Activated CD8-positive, alpha-beta T cell treated with anti-CD3 and anti-CD28 coated beads for 36 hours (primary cell): ENCODE measurements around the gene HMGCS2. TPM values are rescaled to one million over a fixed set of nuclear protein-coding genes. Genes with fewer than 3 reads are reported as not detected.

Source experiments
- ATAC-seq: fragments of 200-7000 bp; cut with Tn5 transposase; one replicate; pipeline ENCODE4 v1.10.0; 2021; ENCODE audit warnings: mild to moderate bottlenecking, moderate library complexity
- CTCF ChIA-PET: fragments of 350-600 bp; sonication (Branson Sonifier 250); formaldehyde crosslinking; loops from one replicate; lab custom pipeline; 2021; ENCODE audit warnings: antibody characterized with exemption; lab: Charles Lee
- POLR2A ChIA-PET: fragments of 350-600 bp; sonication (Branson Sonifier 250); formaldehyde crosslinking; loops from one replicate; lab custom pipeline; 2021; ENCODE audit warnings: antibody characterized with exemption; lab: Charles Lee
- DNase-seq: peaks from one replicate; pipeline ENCODE4 v3.0.0-alpha.2; 2020
- H3K27ac Mint-ChIP-seq: one replicate; pipeline ENCODE4 v1.8.0; 2021; ENCODE audit warnings: mild to moderate bottlenecking, mixed read lengths
- H3K27me3 Mint-ChIP-seq: one replicate; pipeline ENCODE4 v1.8.0; 2021; ENCODE audit warnings: mixed read lengths
- H3K36me3 Mint-ChIP-seq: one replicate; pipeline ENCODE4 v1.8.0; 2021; ENCODE audit warnings: low read depth, mixed read lengths
- H3K4me1 Mint-ChIP-seq: one replicate; pipeline ENCODE4 v1.8.0; 2021; ENCODE audit warnings: low read depth, mixed read lengths
- H3K4me3 Mint-ChIP-seq: one replicate; pipeline ENCODE4 v1.8.0; 2021; ENCODE audit warnings: mild to moderate bottlenecking, moderate library complexity, mixed read lengths
- H3K9me3 Mint-ChIP-seq: one replicate; pipeline ENCODE4 v1.8.0; 2021; ENCODE audit warnings: mixed read lengths
- intact Hi-C: fragments of 100-400 bp; cut with micrococcal nuclease; formaldehyde crosslinking; loops from one replicate; pipeline ENCODE4 v1.10.0; 2022
- total RNA-seq, 2 experiments: library from RNA; stranded (reverse); gene quantifications; one replicate each; pipeline ENCODE4 v1.2.3, GENCODE V29; 2021
- TF ChIP-seq, protein P1 (sequence below): fragments of 200-600 bp; IDR thresholded peaks from one replicate; pipeline ENCODE4 v1.8.0; 2022; ENCODE audit warnings: antibody characterized with exemption, mild to moderate bottlenecking

Gene HMGCS2
- total RNA-seq, 2 experiments from 2014 or later: not detected

DNA sequence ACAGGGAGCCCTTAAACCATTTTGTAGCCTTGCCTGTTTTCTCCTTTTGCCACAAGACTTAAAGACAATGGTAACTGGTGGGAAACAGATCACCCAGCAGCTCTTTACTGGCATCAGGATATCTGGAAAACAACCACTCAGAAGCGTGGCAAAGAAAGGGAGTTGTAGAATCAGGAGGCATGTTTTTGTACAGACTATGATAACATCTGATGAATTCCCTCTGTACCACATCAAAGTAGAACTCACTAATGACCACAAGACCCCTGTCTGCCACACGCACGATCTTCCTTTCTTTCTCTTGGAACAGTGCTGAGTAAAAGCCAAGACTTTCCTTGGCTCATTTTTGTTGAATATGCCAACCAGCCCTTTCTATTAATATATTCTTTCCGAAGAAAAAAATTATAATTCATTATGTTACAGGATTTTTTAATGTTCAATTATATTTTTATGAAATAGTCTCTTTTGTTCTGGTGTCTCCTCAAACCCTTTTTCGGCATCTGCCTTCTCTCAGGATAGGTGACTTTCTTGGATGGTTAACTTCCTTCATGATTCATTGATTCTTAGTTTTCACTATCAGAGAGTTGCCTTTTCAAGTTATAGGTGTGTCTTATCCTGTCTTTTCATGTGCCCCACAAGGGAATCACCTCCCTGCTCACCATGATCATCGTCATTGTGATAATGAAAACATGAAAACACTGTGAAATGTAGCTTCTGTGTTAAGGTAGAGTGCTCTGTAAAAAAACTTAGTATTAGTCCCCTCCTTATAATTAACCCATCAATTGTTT is 64.8 kb downstream of the HMGCS2 start:
- ChIA-PET CTCF (interaction anchor here (1.2 to 1.6 kb wide), 2 partner anchors 8 to 28 kb away, joined by 3 to 9 read pairs; partner anchors contain the start of gene PHGDH), POLR2A (no interaction called here)
- Mint-ChIP-seq H3K36me3 (no peaks in the 10 kb centered on the region), H3K27ac (no peak overlapping the region), H3K4me3 (no peak overlapping the region), H3K27me3 (peaks cover 15% of the 10 kb centered on the region), H3K9me3 (peaks cover 18% of the 10 kb centered on the region), H3K4me1 (no peaks in the 10 kb centered on the region)
- TF ChIP-seq, protein P1, sequence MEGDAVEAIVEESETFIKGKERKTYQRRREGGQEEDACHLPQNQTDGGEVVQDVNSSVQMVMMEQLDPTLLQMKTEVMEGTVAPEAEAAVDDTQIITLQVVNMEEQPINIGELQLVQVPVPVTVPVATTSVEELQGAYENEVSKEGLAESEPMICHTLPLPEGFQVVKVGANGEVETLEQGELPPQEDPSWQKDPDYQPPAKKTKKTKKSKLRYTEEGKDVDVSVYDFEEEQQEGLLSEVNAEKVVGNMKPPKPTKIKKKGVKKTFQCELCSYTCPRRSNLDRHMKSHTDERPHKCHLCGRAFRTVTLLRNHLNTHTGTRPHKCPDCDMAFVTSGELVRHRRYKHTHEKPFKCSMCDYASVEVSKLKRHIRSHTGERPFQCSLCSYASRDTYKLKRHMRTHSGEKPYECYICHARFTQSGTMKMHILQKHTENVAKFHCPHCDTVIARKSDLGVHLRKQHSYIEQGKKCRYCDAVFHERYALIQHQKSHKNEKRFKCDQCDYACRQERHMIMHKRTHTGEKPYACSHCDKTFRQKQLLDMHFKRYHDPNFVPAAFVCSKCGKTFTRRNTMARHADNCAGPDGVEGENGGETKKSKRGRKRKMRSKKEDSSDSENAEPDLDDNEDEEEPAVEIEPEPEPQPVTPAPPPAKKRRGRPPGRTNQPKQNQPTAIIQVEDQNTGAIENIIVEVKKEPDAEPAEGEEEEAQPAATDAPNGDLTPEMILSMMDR: no peak
- intact Hi-C loops: no loop called here
- no peak for ATAC-seq
- DNase-seq: no peak

DNA sequence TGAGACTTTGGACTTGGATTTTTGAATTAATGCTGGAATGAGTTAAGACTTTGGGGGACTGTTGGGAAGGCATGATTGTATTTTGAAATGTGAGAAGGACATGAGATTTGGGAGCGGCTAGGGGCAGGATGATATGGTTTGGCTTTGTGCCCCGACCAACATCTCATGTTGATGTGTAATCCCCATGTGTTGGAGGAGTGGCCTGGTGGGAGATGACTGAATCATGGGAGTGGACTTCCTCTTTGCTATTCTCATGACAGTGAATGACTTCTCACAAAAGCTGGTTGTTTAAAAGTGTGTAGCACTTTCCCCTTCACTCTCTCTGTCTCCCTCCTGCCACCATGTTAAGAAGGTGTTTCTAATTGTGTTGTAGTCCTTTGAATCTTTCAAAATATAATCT is 66.3 kb downstream of the HMGCS2 start:
- H3K27ac Mint-ChIP-seq: no peak overlapping the region
- peaks cover 18% of the 10 kb centered on the region for H3K27me3 Mint-ChIP-seq
- ChIA-PET POLR2A (no interaction called here), CTCF (interaction anchor here (1.2 kb wide), 1 partner anchor 9 kb away, joined by 3 read pairs; the partner anchor contains the start of gene PHGDH)
- intact Hi-C loops: no loop called here
- H3K4me3 Mint-ChIP-seq: no peak overlapping the region
- ATAC-seq (no peak), DNase-seq (no peak)
- H3K4me1 Mint-ChIP-seq: no peaks in the 10 kb centered on the region
- TF ChIP-seq, protein P1: no peak
- peaks cover 18% of the 10 kb centered on the region for H3K9me3 Mint-ChIP-seq
- H3K36me3 Mint-ChIP-seq: no peaks in the 10 kb centered on the region

DNA sequence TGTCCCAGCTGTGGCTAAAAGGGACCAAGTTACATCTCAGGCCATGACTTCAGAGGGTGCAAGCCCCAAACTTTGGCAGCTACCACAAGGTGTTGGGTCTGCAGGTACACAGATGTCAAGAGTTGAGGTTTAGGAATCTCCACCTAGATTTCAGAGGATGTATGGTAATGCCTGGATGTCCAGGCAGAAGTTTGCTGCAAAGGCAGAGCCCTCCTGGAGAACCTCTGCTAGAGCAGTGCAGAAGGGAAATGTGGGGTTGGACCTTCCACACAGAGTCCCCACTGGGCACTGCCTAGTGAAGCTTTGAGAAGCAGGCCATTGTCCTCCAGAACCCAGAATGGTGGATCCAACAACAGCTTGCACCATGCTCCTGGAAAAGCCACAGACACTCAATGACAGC is 67.0 kb downstream of the HMGCS2 start:
- peaks cover 18% of the 10 kb centered on the region for H3K9me3 Mint-ChIP-seq
- DNase-seq (no peak), ATAC-seq (no peak)
- H3K27me3 Mint-ChIP-seq: peaks cover 18% of the 10 kb centered on the region
- TF ChIP-seq, protein P1: no peak
- H3K4me3 Mint-ChIP-seq: no peak overlapping the region
- POLR2A ChIA-PET: no interaction called here
- H3K27ac Mint-ChIP-seq: no peak overlapping the region
- no peaks in the 10 kb centered on the region for H3K4me1 Mint-ChIP-seq
- CTCF ChIA-PET: no interaction called here
- no peaks in the 10 kb centered on the region for H3K36me3 Mint-ChIP-seq
- intact Hi-C loops: no loop called here

DNA sequence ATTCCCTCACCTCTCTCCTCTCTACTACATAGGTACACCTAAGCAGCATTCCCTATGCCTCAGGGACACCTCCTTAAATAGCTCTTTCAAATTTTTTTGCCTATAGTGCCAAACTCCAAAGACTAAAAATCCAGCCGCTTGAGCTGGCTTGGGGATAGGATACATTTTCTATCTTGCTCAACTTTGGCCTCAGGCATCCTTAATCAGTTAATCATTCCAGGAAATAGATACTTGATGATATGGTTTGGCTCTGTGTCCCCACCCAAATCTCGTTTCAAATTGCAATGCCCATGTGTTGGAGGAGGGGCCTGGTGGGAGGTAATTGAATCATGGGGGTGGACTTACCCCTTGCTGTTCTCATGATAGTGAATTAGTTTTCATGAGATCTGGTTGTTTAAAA is 68.4 kb downstream of the HMGCS2 start:
- no peaks in the 10 kb centered on the region for H3K36me3 Mint-ChIP-seq
- ChIA-PET CTCF (no interaction called here), POLR2A (no interaction called here)
- DNase-seq (no peak), ATAC-seq (no peak)
- no peaks in the 10 kb centered on the region for H3K4me1 Mint-ChIP-seq
- H3K27me3 Mint-ChIP-seq: peaks cover 18% of the 10 kb centered on the region
- H3K9me3 Mint-ChIP-seq: peaks cover 18% of the 10 kb centered on the region
- H3K4me3 Mint-ChIP-seq: no peak overlapping the region
- intact Hi-C loops: no loop called here
- no peak overlapping the region for H3K27ac Mint-ChIP-seq
- TF ChIP-seq, protein P1: no peak

Other genes with a start within 250 kb of the HMGCS2 start
- gene ZNF697, start 120.6 kb downstream of the HMGCS2 start, total RNA-seq: under 1 TPM; 0.20 to 0.38 TPM
- gene PHGDH, start 57.0 kb downstream of the HMGCS2 start, total RNA-seq: 100 to 1,000 TPM; 307 to 322 TPM
- gene REG4, start 42.6 kb upstream of the HMGCS2 start, total RNA-seq: 1 to 10 TPM; 9.7 to 9.9 TPM
- gene ADAM30, start 127.6 kb upstream of the HMGCS2 start, total RNA-seq: not detected